ENCODE measurements around the gene PSMB7. TPM values are rescaled to one million over a fixed set of nuclear protein-coding genes. Genes with fewer than 3 reads are reported as not detected.

PSMB7 gene
- total RNA-seq, 1 experiment from 2014 or later, result 187 TPM

DNA sequence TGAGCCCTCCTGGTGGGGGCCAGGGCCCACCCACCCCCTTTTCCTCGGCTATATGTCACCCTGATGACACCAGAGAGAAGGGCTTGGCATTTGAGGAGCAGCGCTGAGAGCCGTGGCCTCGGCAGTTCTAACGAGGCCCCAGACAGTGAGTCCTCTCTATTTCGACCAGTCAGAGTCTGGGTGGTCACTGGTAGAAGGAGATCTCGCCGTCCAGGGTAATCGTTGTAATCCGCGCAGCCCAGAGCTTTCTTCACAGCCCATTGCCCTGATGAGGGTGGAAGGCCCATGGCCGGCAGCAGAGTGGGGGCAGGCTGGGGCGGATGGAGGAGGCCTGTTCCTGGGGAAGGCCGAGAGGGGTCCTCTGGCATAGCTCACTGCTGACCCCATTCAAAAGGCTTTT lies 70.2 kb downstream of the PSMB7 start:
- Mint-ChIP-seq H3K4me3 (no peak overlapping the region), H3K27ac (0 out of 2 replicates have a peak overlapping the region, but pooled peaks have one; percentile 41), H3K9me3 (no peaks in the 10 kb centered on the region), H3K4me1 (peaks cover 5% of the 10 kb centered on the region), H3K36me3 (peaks cover 6% of the 10 kb centered on the region; the same call in 1 of the 2 replicates), H3K27me3 (ENCODE audit: low read depth) (no peaks in the 10 kb centered on the region)
- POLR2A ChIA-PET, result no interaction called here
- no peak for ATAC-seq
- CTCF ChIA-PET, result interaction anchor here (0.9 to 1.1 kb wide), 4 partner anchors 20 to 304 kb away, joined by 3 to 4 read pairs (median 3); no protein-coding TSS in a partner anchor
- TF ChIP-seq RELA (CRISPR knock-in tag; IDR thresholded peaks at IDR 0.05; ENCODE audit: borderline replicate concordance) (no peak), ZNF396 (CRISPR knock-in tag; IDR thresholded peaks at IDR 0.05; ENCODE audit: borderline replicate concordance) (no peak), SOX15 (CRISPR knock-in tag; IDR thresholded peaks at IDR 0.05) (no peak), ZNF121 (CRISPR knock-in tag; IDR thresholded peaks at IDR 0.05) (no peak), ATF1 (CRISPR knock-in tag; IDR thresholded peaks at IDR 0.05) (no peak), PRRX2 (CRISPR knock-in tag; IDR thresholded peaks at IDR 0.05) (no peak), NFE2L1 (CRISPR knock-in tag; IDR thresholded peaks at IDR 0.05) (no peak), CREM (CRISPR knock-in tag; IDR thresholded peaks at IDR 0.05) (no peak)
- TF ChIP-seq, protein P1, sequence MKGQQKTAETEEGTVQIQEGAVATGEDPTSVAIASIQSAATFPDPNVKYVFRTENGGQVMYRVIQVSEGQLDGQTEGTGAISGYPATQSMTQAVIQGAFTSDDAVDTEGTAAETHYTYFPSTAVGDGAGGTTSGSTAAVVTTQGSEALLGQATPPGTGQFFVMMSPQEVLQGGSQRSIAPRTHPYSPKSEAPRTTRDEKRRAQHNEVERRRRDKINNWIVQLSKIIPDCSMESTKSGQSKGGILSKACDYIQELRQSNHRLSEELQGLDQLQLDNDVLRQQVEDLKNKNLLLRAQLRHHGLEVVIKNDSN (CRISPR knock-in tag; IDR thresholded peaks at IDR 0.05), result no peak
- TF ChIP-seq, protein P2, sequence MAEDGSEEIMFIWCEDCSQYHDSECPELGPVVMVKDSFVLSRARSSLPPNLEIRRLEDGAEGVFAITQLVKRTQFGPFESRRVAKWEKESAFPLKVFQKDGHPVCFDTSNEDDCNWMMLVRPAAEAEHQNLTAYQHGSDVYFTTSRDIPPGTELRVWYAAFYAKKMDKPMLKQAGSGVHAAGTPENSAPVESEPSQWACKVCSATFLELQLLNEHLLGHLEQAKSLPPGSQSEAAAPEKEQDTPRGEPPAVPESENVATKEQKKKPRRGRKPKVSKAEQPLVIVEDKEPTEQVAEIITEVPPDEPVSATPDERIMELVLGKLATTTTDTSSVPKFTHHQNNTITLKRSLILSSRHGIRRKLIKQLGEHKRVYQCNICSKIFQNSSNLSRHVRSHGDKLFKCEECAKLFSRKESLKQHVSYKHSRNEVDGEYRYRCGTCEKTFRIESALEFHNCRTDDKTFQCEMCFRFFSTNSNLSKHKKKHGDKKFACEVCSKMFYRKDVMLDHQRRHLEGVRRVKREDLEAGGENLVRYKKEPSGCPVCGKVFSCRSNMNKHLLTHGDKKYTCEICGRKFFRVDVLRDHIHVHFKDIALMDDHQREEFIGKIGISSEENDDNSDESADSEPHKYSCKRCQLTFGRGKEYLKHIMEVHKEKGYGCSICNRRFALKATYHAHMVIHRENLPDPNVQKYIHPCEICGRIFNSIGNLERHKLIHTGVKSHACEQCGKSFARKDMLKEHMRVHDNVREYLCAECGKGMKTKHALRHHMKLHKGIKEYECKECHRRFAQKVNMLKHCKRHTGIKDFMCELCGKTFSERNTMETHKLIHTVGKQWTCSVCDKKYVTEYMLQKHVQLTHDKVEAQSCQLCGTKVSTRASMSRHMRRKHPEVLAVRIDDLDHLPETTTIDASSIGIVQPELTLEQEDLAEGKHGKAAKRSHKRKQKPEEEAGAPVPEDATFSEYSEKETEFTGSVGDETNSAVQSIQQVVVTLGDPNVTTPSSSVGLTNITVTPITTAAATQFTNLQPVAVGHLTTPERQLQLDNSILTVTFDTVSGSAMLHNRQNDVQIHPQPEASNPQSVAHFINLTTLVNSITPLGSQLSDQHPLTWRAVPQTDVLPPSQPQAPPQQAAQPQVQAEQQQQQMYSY (CRISPR knock-in tag; IDR thresholded peaks at IDR 0.05), result no peak
- TF ChIP-seq, protein P3, sequence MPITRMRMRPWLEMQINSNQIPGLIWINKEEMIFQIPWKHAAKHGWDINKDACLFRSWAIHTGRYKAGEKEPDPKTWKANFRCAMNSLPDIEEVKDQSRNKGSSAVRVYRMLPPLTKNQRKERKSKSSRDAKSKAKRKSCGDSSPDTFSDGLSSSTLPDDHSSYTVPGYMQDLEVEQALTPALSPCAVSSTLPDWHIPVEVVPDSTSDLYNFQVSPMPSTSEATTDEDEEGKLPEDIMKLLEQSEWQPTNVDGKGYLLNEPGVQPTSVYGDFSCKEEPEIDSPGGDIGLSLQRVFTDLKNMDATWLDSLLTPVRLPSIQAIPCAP (CRISPR knock-in tag; IDR thresholded peaks at IDR 0.05), result no peak
- TF ChIP-seq, protein P4, sequence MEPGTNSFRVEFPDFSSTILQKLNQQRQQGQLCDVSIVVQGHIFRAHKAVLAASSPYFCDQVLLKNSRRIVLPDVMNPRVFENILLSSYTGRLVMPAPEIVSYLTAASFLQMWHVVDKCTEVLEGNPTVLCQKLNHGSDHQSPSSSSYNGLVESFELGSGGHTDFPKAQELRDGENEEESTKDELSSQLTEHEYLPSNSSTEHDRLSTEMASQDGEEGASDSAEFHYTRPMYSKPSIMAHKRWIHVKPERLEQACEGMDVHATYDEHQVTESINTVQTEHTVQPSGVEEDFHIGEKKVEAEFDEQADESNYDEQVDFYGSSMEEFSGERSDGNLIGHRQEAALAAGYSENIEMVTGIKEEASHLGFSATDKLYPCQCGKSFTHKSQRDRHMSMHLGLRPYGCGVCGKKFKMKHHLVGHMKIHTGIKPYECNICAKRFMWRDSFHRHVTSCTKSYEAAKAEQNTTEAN (CRISPR knock-in tag; IDR thresholded peaks at IDR 0.05), result no peak
- TF ChIP-seq, protein P5, sequence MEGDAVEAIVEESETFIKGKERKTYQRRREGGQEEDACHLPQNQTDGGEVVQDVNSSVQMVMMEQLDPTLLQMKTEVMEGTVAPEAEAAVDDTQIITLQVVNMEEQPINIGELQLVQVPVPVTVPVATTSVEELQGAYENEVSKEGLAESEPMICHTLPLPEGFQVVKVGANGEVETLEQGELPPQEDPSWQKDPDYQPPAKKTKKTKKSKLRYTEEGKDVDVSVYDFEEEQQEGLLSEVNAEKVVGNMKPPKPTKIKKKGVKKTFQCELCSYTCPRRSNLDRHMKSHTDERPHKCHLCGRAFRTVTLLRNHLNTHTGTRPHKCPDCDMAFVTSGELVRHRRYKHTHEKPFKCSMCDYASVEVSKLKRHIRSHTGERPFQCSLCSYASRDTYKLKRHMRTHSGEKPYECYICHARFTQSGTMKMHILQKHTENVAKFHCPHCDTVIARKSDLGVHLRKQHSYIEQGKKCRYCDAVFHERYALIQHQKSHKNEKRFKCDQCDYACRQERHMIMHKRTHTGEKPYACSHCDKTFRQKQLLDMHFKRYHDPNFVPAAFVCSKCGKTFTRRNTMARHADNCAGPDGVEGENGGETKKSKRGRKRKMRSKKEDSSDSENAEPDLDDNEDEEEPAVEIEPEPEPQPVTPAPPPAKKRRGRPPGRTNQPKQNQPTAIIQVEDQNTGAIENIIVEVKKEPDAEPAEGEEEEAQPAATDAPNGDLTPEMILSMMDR (IDR thresholded peaks at IDR 0.05), result no peak
- TF ChIP-seq, protein P6, sequence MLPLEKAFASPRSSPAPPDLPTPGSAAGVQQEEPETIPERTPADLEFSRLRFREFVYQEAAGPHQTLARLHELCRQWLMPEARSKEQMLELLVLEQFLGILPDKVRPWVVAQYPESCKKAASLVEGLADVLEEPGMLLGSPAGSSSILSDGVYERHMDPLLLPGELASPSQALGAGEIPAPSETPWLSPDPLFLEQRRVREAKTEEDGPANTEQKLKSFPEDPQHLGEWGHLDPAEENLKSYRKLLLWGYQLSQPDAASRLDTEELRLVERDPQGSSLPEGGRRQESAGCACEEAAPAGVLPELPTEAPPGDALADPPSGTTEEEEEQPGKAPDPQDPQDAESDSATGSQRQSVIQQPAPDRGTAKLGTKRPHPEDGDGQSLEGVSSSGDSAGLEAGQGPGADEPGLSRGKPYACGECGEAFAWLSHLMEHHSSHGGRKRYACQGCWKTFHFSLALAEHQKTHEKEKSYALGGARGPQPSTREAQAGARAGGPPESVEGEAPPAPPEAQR (CRISPR knock-in tag; IDR thresholded peaks at IDR 0.05), result no peak
- no peak for DNase-seq (ENCODE audit: low spot score)

DNA sequence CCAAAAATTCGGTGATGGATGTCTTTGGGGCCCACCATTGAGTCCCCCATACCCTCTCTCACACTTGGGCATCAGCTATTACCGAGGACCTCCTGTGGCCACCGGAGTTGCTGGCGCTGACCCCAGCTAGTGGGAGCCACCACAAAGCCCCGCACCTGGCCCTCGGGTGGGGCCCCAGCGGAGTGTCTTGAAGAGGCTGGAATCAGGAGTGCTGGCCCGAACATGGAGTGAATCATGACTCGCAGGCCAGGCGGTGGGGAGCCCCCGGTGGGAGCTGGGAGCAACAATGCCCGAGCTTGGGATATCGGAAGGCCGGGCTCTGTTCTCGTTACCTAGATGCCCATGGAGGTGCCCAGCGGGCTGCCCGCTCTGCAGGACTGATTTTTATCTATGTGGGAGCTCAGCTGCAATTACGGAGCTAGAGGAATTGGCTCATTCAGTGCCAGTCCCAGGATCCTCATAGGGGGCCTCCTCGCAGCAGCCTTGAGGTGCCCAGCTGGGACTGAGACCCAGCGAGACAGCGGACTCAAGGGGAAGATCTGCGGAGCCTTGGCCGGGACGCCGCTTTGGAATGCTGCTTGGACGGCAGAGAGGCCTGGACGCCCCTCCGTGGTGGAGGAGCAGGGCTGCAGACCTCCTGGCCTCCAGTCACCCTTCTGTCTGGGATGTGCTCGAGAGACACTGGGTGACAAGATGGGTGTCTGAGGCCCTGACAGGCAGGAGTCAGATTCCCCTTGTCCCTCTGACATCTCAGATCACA lies 70.8 kb downstream of the PSMB7 start:
- Mint-ChIP-seq H3K27ac (no peak overlapping the region; the same call in 1 of the 2 replicates), H3K9me3 (no peaks in the 10 kb centered on the region), H3K36me3 (peaks cover 6% of the 10 kb centered on the region; the same call in 1 of the 2 replicates), H3K4me3 (no peak overlapping the region), H3K27me3 (ENCODE audit: low read depth) (no peaks in the 10 kb centered on the region), H3K4me1 (peaks cover 11% of the 10 kb centered on the region)
- ChIA-PET POLR2A (no interaction called here), CTCF (interaction anchor here (0.9 to 2.2 kb wide), 5 partner anchors 19 to 303 kb away, joined by 3 to 10 read pairs (median 3); no protein-coding TSS in a partner anchor)
- DNase-seq (ENCODE audit: low spot score), result no peak
- no peak for ATAC-seq
- no peak for TF ChIP-seq OVOL2 (CRISPR knock-in tag; IDR thresholded peaks at IDR 0.05; ENCODE audit: borderline replicate concordance)
- TF ChIP-seq, protein P7, sequence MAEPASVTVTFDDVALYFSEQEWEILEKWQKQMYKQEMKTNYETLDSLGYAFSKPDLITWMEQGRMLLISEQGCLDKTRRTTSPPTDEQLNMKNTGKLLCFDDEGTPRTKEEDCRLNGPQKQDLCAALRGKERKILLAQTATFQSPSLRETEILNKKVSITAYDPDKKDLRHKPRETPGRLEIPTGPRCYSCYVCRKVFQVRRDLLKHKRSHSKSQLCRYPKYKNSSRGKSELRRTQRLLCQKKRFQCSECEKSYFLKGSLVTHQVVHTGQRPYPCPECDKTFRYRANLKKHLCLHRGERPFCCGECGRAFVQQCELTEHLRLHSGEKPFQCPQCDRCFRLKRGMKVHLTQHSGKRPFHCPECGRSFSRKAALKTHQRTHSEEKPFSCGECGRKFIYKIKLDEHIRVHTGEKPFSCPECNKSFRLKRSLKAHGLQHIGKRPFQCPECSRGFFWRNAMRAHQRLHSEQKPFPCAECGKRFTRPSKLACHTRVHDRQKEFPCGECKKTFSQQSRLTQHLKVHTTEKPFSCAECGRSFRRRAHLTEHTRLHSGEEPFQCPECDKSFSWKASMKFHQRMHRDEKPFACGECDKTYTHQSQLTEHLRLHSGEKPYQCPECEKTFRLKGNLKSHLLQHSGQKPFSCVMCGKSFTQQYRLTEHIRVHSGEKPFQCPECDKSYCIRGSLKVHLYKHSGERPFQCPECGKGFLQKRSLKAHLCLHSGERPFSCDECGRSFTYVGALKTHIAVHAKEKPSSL (CRISPR knock-in tag; conservative IDR thresholded peaks at IDR 0.05), result no peak
- TF ChIP-seq, protein P8, sequence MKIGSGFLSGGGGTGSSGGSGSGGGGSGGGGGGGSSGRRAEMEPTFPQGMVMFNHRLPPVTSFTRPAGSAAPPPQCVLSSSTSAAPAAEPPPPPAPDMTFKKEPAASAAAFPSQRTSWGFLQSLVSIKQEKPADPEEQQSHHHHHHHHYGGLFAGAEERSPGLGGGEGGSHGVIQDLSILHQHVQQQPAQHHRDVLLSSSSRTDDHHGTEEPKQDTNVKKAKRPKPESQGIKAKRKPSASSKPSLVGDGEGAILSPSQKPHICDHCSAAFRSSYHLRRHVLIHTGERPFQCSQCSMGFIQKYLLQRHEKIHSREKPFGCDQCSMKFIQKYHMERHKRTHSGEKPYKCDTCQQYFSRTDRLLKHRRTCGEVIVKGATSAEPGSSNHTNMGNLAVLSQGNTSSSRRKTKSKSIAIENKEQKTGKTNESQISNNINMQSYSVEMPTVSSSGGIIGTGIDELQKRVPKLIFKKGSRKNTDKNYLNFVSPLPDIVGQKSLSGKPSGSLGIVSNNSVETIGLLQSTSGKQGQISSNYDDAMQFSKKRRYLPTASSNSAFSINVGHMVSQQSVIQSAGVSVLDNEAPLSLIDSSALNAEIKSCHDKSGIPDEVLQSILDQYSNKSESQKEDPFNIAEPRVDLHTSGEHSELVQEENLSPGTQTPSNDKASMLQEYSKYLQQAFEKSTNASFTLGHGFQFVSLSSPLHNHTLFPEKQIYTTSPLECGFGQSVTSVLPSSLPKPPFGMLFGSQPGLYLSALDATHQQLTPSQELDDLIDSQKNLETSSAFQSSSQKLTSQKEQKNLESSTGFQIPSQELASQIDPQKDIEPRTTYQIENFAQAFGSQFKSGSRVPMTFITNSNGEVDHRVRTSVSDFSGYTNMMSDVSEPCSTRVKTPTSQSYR (CRISPR knock-in tag; IDR thresholded peaks at IDR 0.05), result no peak
- TF ChIP-seq GABPB1 (CRISPR knock-in tag; IDR thresholded peaks at IDR 0.05), result no peak
- no peak for TF ChIP-seq TEAD1 (CRISPR knock-in tag; IDR thresholded peaks at IDR 0.05)
- no peak for TF ChIP-seq ATF1 (CRISPR knock-in tag; IDR thresholded peaks at IDR 0.05)
- TF ChIP-seq RELA (CRISPR knock-in tag; IDR thresholded peaks at IDR 0.05; ENCODE audit: borderline replicate concordance), result no peak

All from WTC11 (cell line).